Measurements from ENCODE around the gene F2R. TPM values are rescaled to one million over a fixed set of nuclear protein-coding genes. Genes with fewer than 3 reads are reported as not detected.

The F2R gene
- total and polyA plus RNA-seq, 2 of the 13 experiments (the other 11 are each of a cell fraction or from before 2014, with no cell fraction given): 8.3 to 12.3 TPM

GRCh38 chr5:76732405-76733048 is 16.6 kb downstream of the F2R start:
- Histone ChIP-seq H3K4me2 (ENCODE audit: low read depth, low read length) (no peak overlapping the region), H3K27me3 (ENCODE audit: control insufficient read depth in 1 of 2, insufficient read depth in 2 of 2, low read length in 2 of 2) (no peaks in the 10 kb centered on the region), H3K4me1 (ENCODE audit: insufficient read depth, low read length) (no peaks in the 10 kb centered on the region), H4K20me1 (ENCODE audit: insufficient read depth, low read length) (no peaks in the 10 kb centered on the region), H3K36me3 (replicated peaks in 1 of 2; ENCODE audit: control insufficient read depth in 1 of 2, insufficient read depth in 2 of 2, low read length in 2 of 2) (0 out of 5 replicates have a peak, but pooled peaks cover 0 to 4% of the 10 kb centered on the region in 2 experiments), H2AFZ (ENCODE audit: low read length) (no peak overlapping the region), H3K27ac (ENCODE audit: extremely low read length, insufficient read depth, low read length) (no peak overlapping the region), H3K9me3 (ENCODE audit: low read length) (no peaks in the 10 kb centered on the region), H3K4me3 (replicated peaks in 1 of 3; ENCODE audit: insufficient read depth in 1 of 3, low read depth in 2 of 3, low read length in 3 of 3) (no peak overlapping the region), H3K79me2 (ENCODE audit: insufficient read depth, low read length) (no peaks in the 10 kb centered on the region), H3K9ac (ENCODE audit: insufficient read depth, low read depth, low read length) (no peak overlapping the region)
- no peak for TF ChIP-seq CCDC6 (CRISPR knock-in tag; IDR thresholded peaks at IDR 0.05)
- TF ChIP-seq ZBTB43 (CRISPR knock-in tag; conservative IDR thresholded peaks at IDR 0.05): no peak
- no peak for TF ChIP-seq THAP8 (CRISPR knock-in tag; IDR thresholded peaks at IDR 0.05; ENCODE audit: borderline replicate concordance)
- TF ChIP-seq ZNF235 (CRISPR knock-in tag; IDR thresholded peaks at IDR 0.05; ENCODE audit: borderline replicate concordance): no peak
- no peak for TF ChIP-seq SP5 (CRISPR knock-in tag; IDR thresholded peaks at IDR 0.05; ENCODE audit: borderline replicate concordance, low read depth)
- TF ChIP-seq ZNF879 (CRISPR knock-in tag; IDR thresholded peaks at IDR 0.05): no peak
- TF ChIP-seq ZNF33A (CRISPR knock-in tag; IDR thresholded peaks at IDR 0.05; ENCODE audit: borderline replicate concordance): no peak
- in situ Hi-C loops (cut with HindIII; ENCODE audit: extremely low pct_ligation_motif_present, low pct_unique_long_range_greater_than_20kb): no loop called here
- no TSS peak for BruUV-seq (replicated peaks)
- 92% methylated on average over 15 of the region's 15 CpGs for WGBS (ENCODE audit: low lambda C conversion rate)
- FAIRE-seq (no peak), DNase-seq (ENCODE audit: low spot score) (no peak), ATAC-seq (no peak)
- POLR2A ChIA-PET: no interaction called here
- CTCF ChIA-PET (ENCODE audit: low intra/inter-chr PET ratio, low total read pairs): no interaction called here
- intact Hi-C loops (cut with micrococcal nuclease; ENCODE audit: unreplicated experiment): no loop called here
